HepG2 (cell line): ENCODE results near the gene TBC1D16. TPM values are rescaled to one million over a fixed set of nuclear protein-coding genes. Genes with fewer than 3 reads are reported as not detected.

Experiments used
- ATAC-seq: fragments of 200-7000 bp; cut with Tn5 transposase; 3 replicates; pipeline ENCODE4 v1.9.1; 2020; ENCODE audit warnings: mild to moderate bottlenecking, moderate library complexity
- BruUV-seq: library from RNA; stranded (reverse); fragments of 400-500 nt; replicated peaks from 2 replicates; lab custom pipeline; 2021; lab: Mats Ljungman, UMichigan
- CTCF ChIA-PET: fragments of 300-600 bp; formaldehyde crosslinking; extraction: SDS; loops from one replicate; lab custom pipeline; 2021; ENCODE audit warnings: low total read pairs, inconsistent platforms, low intra/inter-chr PET ratio; lab: Yijun Ruan, JAX
- POLR2A ChIA-PET: fragments of 350-600 bp; sonication (Branson Sonifier 250); formaldehyde crosslinking; loops from one replicate; lab custom pipeline; 2020; ENCODE audit warnings: antibody characterized with exemption, inconsistent platforms; lab: Yijun Ruan, JAX
- DNase-seq: peaks from one replicate; pipeline ENCODE4 v3.0.0-alpha.2; 2015; ENCODE audit warnings: low spot score
- FAIRE-seq: peaks from 3 replicates; lab custom pipeline; 2011; peaks lifted over from hg19 to GRCh38; lab: Jason Lieb, UNC
- H2AFZ ChIP-seq: one replicate; pipeline ENCODE4 v1.6.1; 2011; ENCODE audit warnings: low read length, inconsistent platforms
- H3K27ac ChIP-seq: fragments of 300-600 bp; 3 replicates; pipeline ENCODE4 v1.8.0; 2011; ENCODE audit warnings: mixed run types, mild to moderate bottlenecking, mixed read lengths, low read length, inconsistent platforms; ENCODE audit not compliant: insufficient read depth; ENCODE audit errors: extremely low read length
- H3K27me3 ChIP-seq, 2 experiments: fragments of 200-600 bp in 1 of 2; 2 replicates in 1 of 2; 3 replicates in 1 of 2; pipeline versions ENCODE4 v1.6.0 to v1.8.0; 2011; ENCODE audit warnings: low read length in 2 of 2, mild to moderate bottlenecking in 2 of 2, moderate library complexity in 2 of 2, inconsistent platforms in 1 of 2; ENCODE audit not compliant: insufficient read depth in 2 of 2, control insufficient read depth in 1 of 2
- H3K36me3 ChIP-seq, 2 experiments: fragments of 200-600 bp in 1 of 2; replicated peaks in 1 of 2; 2 replicates in 1 of 2; 3 replicates in 1 of 2; pipeline versions ENCODE4 v1.5.1 to v1.8.0; 2011; ENCODE audit warnings: low read length in 2 of 2, inconsistent platforms in 1 of 2; ENCODE audit not compliant: insufficient read depth in 2 of 2, control insufficient read depth in 1 of 2
- H3K4me1 ChIP-seq: 2 replicates; pipeline ENCODE4 v1.5.1; 2012; ENCODE audit warnings: low read length, inconsistent platforms; ENCODE audit not compliant: insufficient read depth
- H3K4me2 ChIP-seq: 2 replicates; pipeline ENCODE4 v1.6.0; 2011; ENCODE audit warnings: low read depth, low read length, inconsistent platforms
- H3K4me3 ChIP-seq, 3 experiments: fragments of 200-600 bp in 1 of 3; sonication (generic), shearing (Covaris generic) in 1 of 3; replicated peaks in 1 of 3; 2 replicates each; pipeline ENCODE4 v1.5.1; 2011 to 2016; ENCODE audit warnings: low read length in 3 of 3, inconsistent platforms in 2 of 3, low read depth in 2 of 3, mild to moderate bottlenecking in 2 of 3, control low read depth in 1 of 3, mixed read lengths in 1 of 3; ENCODE audit not compliant: insufficient read depth in 1 of 3
- H3K79me2 ChIP-seq: one replicate; pipeline ENCODE4 v1.6.1; 2011; ENCODE audit warnings: low read length, inconsistent platforms; ENCODE audit not compliant: insufficient read depth
- H3K9ac ChIP-seq: 2 replicates; pipeline ENCODE4 v1.6.0; 2011; ENCODE audit warnings: mild to moderate bottlenecking, low read depth, low read length, inconsistent platforms; ENCODE audit not compliant: insufficient read depth
- H3K9me3 ChIP-seq: 2 replicates; pipeline ENCODE4 v1.5.1; 2012; ENCODE audit warnings: mild to moderate bottlenecking, low read length
- H4K20me1 ChIP-seq: 2 replicates; pipeline ENCODE4 v1.6.0; 2011; ENCODE audit warnings: inconsistent platforms, mild to moderate bottlenecking, low read length, moderate library complexity; ENCODE audit not compliant: insufficient read depth
- NRL ChIP-seq: sonication (generic); formaldehyde crosslinking; IDR thresholded peaks from 2 replicates; pipeline ENCODE4 v1.5.0; 2020; ENCODE audit warnings: missing genetic modification reagents, mild to moderate bottlenecking, moderate library complexity, borderline replicate concordance
- RAD51 ChIP-seq: fragments of 450-650 bp; IDR thresholded peaks from 2 replicates; pipeline ENCODE4 v1.6.1; 2016; ENCODE audit warnings: borderline replicate concordance
- SIN3A ChIP-seq: IDR thresholded peaks from 2 replicates; pipeline ENCODE4 v1.6.1; 2011; ENCODE audit warnings: low read depth, mild to moderate bottlenecking, control low read depth, low read length, borderline replicate concordance
- YEATS4 ChIP-seq: sonication (generic); formaldehyde crosslinking; IDR thresholded peaks from 2 replicates; pipeline ENCODE4 v1.4.0; 2020; ENCODE audit warnings: missing genetic modification reagents, borderline replicate concordance
- ZBTB21 ChIP-seq: sonication (generic); formaldehyde crosslinking; IDR thresholded peaks from 2 replicates; pipeline ENCODE4 v1.4.0; 2020; ENCODE audit warnings: missing genetic modification reagents
- ZNF138 ChIP-seq: sonication (generic); formaldehyde crosslinking; IDR thresholded peaks from 2 replicates; pipeline ENCODE4 v1.5.0; 2020; ENCODE audit warnings: mild to moderate bottlenecking, low read depth, missing genetic modification reagents
- ZNF160 ChIP-seq: sonication (generic); formaldehyde crosslinking; IDR thresholded peaks from 2 replicates; pipeline ENCODE4 v1.8.0; 2022; ENCODE audit warnings: mild to moderate bottlenecking, inconsistent platforms, missing genetic modification reagents
- ZNF17 ChIP-seq: sonication (generic); formaldehyde crosslinking; IDR thresholded peaks from 2 replicates; pipeline ENCODE4 v1.5.0; 2020; ENCODE audit warnings: mild to moderate bottlenecking, missing genetic modification reagents
- ZNF350 ChIP-seq: sonication (generic); formaldehyde crosslinking; IDR thresholded peaks from 2 replicates; pipeline ENCODE4 v1.4.0; 2020; ENCODE audit warnings: mild to moderate bottlenecking, low read depth, missing genetic modification reagents, borderline replicate concordance
- ZNF460 ChIP-seq: sonication (generic); formaldehyde crosslinking; IDR thresholded peaks from 2 replicates; pipeline ENCODE4 v1.5.1; 2020; ENCODE audit warnings: missing genetic modification reagents, mild to moderate bottlenecking, borderline replicate concordance
- ZNF468 ChIP-seq: sonication (generic); formaldehyde crosslinking; IDR thresholded peaks from 2 replicates; pipeline ENCODE4 v1.8.0; 2022; ENCODE audit warnings: mild to moderate bottlenecking, moderate library complexity, missing genetic modification reagents
- ZNF703 ChIP-seq: sonication (generic); formaldehyde crosslinking; IDR thresholded peaks from 2 replicates; pipeline ENCODE4 v1.5.1; 2020; ENCODE audit warnings: missing genetic modification reagents, mild to moderate bottlenecking, moderate library complexity, borderline replicate concordance
- ZSCAN31 ChIP-seq: sonication (generic); formaldehyde crosslinking; IDR thresholded peaks from 2 replicates; pipeline ENCODE4 v1.5.0; 2020; ENCODE audit warnings: low read depth, mild to moderate bottlenecking, missing genetic modification reagents
- WGBS: methylation state at CpG from one replicate; pipeline ENCODE4 v1.1.6; 2017; ENCODE audit warnings: low lambda C conversion rate; 5-methylcytosine and 5-hydroxymethylcytosine counted together
- in situ Hi-C: cut with HindIII; loops from 2 replicates; pipeline ENCODE4 v1.10.0; 2017; ENCODE audit warnings: low pct_unique_long_range_greater_than_20kb; ENCODE audit not compliant: extremely low pct_ligation_motif_present
- intact Hi-C: fragments of 100-400 bp; cut with micrococcal nuclease; formaldehyde crosslinking; loops from one replicate; pipeline ENCODE4 v1.10.0; 2022; ENCODE audit not compliant: unreplicated experiment
- polyA plus RNA-seq, 8 experiments: library from polyadenylated mRNA; depleted of rRNA in 3 of 8; stranded (reverse) in 7 of 8; unstranded in 1 of 8; fragments of >200 nt; fragmentation: Illumina TruSeq in 4 of 8; extraction: Trizol in 4 of 8; gene quantifications; 2 replicates each; pipeline versions ENCODE4 v1.2.1 to v1.2.3, GENCODE V29; 2011 to 2016; ENCODE audit warnings: low read depth in 4 of 8, missing spikeins in 1 of 8, mixed read lengths in 1 of 8; ENCODE audit not compliant: insufficient read depth in 1 of 8
- total RNA-seq, 5 experiments: library from RNA; depleted of rRNA; stranded (reverse); fragments of >200 nt; fragmentation: Illumina TruSeq; extraction: Trizol; gene quantifications; 2 replicates each; pipeline ENCODE4 v1.2.3, GENCODE V29; 2016; ENCODE audit warnings: low read depth in 1 of 5
- TF ChIP-seq, protein P1 (sequence below): IDR thresholded peaks from 2 replicates; pipeline ENCODE4 v1.6.1; 2016; ENCODE audit warnings: mild to moderate bottlenecking, missing biosample characterization, missing genetic modification reagents
- TF ChIP-seq, protein P2 (sequence below): sonication (generic); formaldehyde crosslinking; IDR thresholded peaks from 2 replicates; pipeline ENCODE4 v1.8.1; 2023; ENCODE audit warnings: mild to moderate bottlenecking, missing genetic modification reagents, borderline replicate concordance

The TBC1D16 gene
- total and polyA plus RNA-seq, 2 of the 13 experiments (the other 11 are each of a cell fraction or from before 2014, with no cell fraction given): 14.9 to 24.9 TPM

DNA sequence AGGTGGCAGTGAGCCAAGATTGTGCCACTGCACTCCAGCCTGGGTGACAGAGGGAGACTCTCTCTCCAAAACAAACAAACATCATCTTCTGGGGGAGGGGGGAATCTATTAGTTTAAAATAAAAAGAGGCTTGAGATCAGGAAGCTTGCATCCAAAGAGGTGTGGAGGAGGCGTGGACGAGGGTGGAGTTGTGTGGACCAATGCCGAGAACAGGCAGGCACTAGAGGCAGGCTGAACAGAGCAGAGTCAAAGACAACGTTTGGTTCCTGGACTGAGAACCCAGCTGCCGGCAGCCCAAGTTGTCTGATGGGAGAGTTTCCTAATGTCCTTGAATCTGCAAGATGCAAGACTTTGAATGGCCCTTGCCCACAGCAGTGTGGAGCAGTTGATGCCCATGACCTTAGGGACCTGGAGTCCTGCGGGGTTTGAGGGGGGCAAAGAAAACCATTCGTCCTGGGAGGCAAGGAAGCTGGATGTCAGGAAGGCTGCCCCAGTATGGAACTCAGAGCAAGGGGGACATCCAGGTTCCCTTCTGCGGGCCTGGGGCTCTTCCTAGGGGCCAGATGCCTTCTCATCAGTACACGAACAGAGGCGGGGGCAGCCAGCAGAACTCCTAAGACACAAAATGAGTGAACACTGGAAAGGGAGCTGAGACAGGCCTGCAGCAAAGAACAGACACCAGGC lies 9.2 kb downstream of the TBC1D16 start:
- Histone ChIP-seq H4K20me1 (peaks cover 17% of the 10 kb centered on the region; the same call in 1 of the 2 replicates), H3K36me3 (0 out of 5 replicates have a peak, but pooled peaks cover 0 to 2% of the 10 kb centered on the region in 2 experiments), H3K4me1 (peaks cover 72% of the 10 kb centered on the region), H2AFZ (no peak overlapping the region), H3K9me3 (no peaks in the 10 kb centered on the region), H3K79me2 (peaks cover 31% of the 10 kb centered on the region), H3K4me3 (no peak overlapping the region), H3K27ac (no peak overlapping the region), H3K9ac (no peak overlapping the region), H3K27me3 (no peaks in the 10 kb centered on the region), H3K4me2 (no peak overlapping the region)
- FAIRE-seq (no peak), DNase-seq (no peak), ATAC-seq (no peak)
- no TSS peak for BruUV-seq
- in situ Hi-C loops (no loop called here), intact Hi-C loops (no loop called here)
- TF ChIP-seq ZNF468 (no peak), RAD51 (no peak), SIN3A (no peak), ZNF138 (CRISPR knock-in tag) (no peak), ZSCAN31 (CRISPR knock-in tag) (no peak), ZNF160 (CRISPR knock-in tag) (no peak)
- ChIA-PET CTCF (no interaction called here), POLR2A (interaction anchor here (1.7 kb wide), 1 partner anchor 33 kb away, joined by 8 read pairs; no protein-coding TSS in a partner anchor)
- WGBS: 81% methylated on average over 10 of the region's 10 CpGs

DNA sequence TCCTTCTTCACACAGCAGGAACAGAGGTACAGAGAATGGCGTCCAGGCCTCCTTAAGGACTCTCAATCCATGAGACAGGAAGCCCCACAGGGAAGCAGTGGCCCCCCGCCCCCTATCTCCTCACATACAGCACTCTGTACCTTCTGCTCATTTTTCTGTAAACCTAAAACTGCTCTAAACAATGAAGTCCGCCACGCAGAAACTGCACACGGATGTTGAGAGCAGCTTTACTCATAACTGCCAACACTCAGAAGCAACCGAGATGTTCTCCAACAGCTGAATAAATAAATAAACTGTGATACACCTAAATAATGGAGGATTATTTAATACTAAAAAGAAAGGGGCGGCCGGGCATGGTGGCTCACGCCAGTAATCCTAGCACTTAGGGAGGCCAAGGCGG lies 9.9 kb downstream of the TBC1D16 start:
- CTCF ChIA-PET: no interaction called here
- H3K4me3 ChIP-seq: no peak overlapping the region

More for the DNA sequence above, 9.9 kb downstream of the TBC1D16 start:
- POLR2A ChIA-PET: interaction anchor here (1.4 kb wide), 1 partner anchor 32 kb away, joined by 3 read pairs; no protein-coding TSS in a partner anchor
- Histone ChIP-seq H3K4me1 (peaks cover 72% of the 10 kb centered on the region), H3K9me3 (no peaks in the 10 kb centered on the region), H3K27ac (no peak overlapping the region), H4K20me1 (peaks cover 12% of the 10 kb centered on the region; the same call in 1 of the 2 replicates), H3K27me3 (no peaks in the 10 kb centered on the region), H3K36me3 (0 out of 5 replicates have a peak, but pooled peaks cover 0 to 2% of the 10 kb centered on the region in 2 experiments), H3K4me2 (no peak overlapping the region), H2AFZ (no peak overlapping the region), H3K79me2 (peaks cover 28% of the 10 kb centered on the region), H3K9ac (no peak overlapping the region)
- no TSS peak for BruUV-seq
- 96% methylated on average over 10 of the region's 10 CpGs for WGBS
- ATAC-seq (no peak), DNase-seq (no peak), FAIRE-seq (no peak)
- intact Hi-C loops: no loop called here
- TF ChIP-seq NRL (CRISPR knock-in tag) (no peak), ZNF17 (CRISPR knock-in tag) (no peak), YEATS4 (CRISPR knock-in tag) (no peak), SIN3A (no peak), ZNF350 (CRISPR knock-in tag) (no peak), ZNF460 (CRISPR knock-in tag) (no peak), ZNF703 (no peak), ZBTB21 (CRISPR knock-in tag) (no peak)
- TF ChIP-seq, protein P1, sequence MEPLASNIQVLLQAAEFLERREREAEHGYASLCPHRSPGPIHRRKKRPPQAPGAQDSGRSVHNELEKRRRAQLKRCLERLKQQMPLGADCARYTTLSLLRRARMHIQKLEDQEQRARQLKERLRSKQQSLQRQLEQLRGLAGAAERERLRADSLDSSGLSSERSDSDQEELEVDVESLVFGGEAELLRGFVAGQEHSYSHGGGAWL (CRISPR knock-in tag): no peak
- TF ChIP-seq, protein P2, sequence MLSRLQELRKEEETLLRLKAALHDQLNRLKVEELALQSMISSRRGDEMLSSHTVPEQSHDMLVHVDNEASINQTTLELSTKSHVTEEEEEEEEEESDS (CRISPR knock-in tag): no peak
- in situ Hi-C loops: no loop called here
